Vagina (tissue), 2 donors: Measurements from ENCODE around the gene ABCA9.

Source experiments
- POLR2A ChIP-seq, 2 donors: fragments of 450-650 bp; IDR thresholded peaks; one replicate each; pipeline ENCODE4 v1.6.1; 2017; ENCODE audit warnings: antibody characterized with exemption in 2 of 2, mild to moderate bottlenecking in 2 of 2, moderate library complexity in 2 of 2
- POLR2AphosphoS5 ChIP-seq, 2 donors: sonication (generic); formaldehyde crosslinking; IDR thresholded peaks; one replicate each; pipeline ENCODE4 v1.9.0; 2017; ENCODE audit warnings: antibody characterized with exemption in 2 of 2, mild to moderate bottlenecking in 2 of 2, low read depth in 1 of 2; ENCODE audit not compliant: insufficient read depth in 1 of 2
- TF ChIP-seq, protein P1 (sequence below), 3 experiments: fragments of 450-650 bp in 2 of 3; fragments of 200-600 bp in 1 of 3; sonication (generic) in 1 of 3; IDR thresholded peaks; one replicate each; pipeline ENCODE4 v1.5.1; 2017 to 2019; ENCODE audit warnings: antibody characterized with exemption in 3 of 3, mild to moderate bottlenecking in 2 of 3, moderate library complexity in 2 of 3

DNA sequence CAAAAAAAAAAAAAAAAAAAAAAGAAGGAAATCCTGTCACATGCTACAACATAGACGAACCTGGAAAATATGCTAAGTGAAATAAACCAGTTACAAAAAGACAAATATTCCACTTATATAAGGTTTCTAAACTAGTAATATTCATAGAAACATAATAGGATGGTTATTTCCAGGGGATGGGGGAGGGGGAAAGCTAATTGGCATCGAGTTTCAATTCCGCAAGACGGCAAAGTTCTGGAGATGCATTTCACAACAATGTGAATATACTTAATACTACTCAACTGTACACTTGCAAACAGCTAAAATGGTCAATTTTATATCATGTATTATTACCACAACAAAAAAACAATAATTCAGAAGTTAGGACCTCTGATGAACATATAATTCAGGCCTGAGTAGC, 37.9 kb upstream of the ABCA9 start:
- TF ChIP-seq, protein P1, sequence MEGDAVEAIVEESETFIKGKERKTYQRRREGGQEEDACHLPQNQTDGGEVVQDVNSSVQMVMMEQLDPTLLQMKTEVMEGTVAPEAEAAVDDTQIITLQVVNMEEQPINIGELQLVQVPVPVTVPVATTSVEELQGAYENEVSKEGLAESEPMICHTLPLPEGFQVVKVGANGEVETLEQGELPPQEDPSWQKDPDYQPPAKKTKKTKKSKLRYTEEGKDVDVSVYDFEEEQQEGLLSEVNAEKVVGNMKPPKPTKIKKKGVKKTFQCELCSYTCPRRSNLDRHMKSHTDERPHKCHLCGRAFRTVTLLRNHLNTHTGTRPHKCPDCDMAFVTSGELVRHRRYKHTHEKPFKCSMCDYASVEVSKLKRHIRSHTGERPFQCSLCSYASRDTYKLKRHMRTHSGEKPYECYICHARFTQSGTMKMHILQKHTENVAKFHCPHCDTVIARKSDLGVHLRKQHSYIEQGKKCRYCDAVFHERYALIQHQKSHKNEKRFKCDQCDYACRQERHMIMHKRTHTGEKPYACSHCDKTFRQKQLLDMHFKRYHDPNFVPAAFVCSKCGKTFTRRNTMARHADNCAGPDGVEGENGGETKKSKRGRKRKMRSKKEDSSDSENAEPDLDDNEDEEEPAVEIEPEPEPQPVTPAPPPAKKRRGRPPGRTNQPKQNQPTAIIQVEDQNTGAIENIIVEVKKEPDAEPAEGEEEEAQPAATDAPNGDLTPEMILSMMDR (IDR thresholded peaks at IDR 0.05): no peak
- TF ChIP-seq POLR2A (IDR thresholded peaks at IDR 0.05): no peak
- no peak for TF ChIP-seq POLR2AphosphoS5 (IDR thresholded peaks at IDR 0.05; ENCODE audit: insufficient read depth in 1 of 2, low read depth in 1 of 2)
